Retinal pigment epithelial cell (primary cell): ENCODE data around the gene C10orf120.

Source experiments
- DNase-seq: peaks from one replicate; pipeline ENCODE4 v3.0.0-alpha.2; 2010; ENCODE audit warnings: low read depth
- H3K4me3 ChIP-seq: 2 replicates; pipeline ENCODE4 v1.5.1; 2011; ENCODE audit warnings: mild to moderate bottlenecking, low read length, control low read depth, moderate library complexity
- CTCF ChIP-seq: conservative IDR thresholded peaks from 2 replicates; pipeline ENCODE4 v1.5.1; 2011; ENCODE audit warnings: low read depth, low read length, control low read depth, inconsistent platforms

C10orf120 gene

GRCh38 chr10:122688293-122688989, 11.2 kb downstream of the C10orf120 start:
- no peak for TF ChIP-seq CTCF
- no peak overlapping the region for H3K4me3 ChIP-seq
- no peak for DNase-seq

- no peak overlapping the region for H3K4me3 ChIP-seq
- DNase-seq: no peak
- no peak for TF ChIP-seq CTCF
These were observed 17.1 kb downstream of the C10orf120 start for GRCh38 chr10:122682522-122682921.

- no peak overlapping the region for H3K4me3 ChIP-seq
- DNase-seq: no peak
- TF ChIP-seq CTCF: no peak
These were observed 21.4 kb downstream of the C10orf120 start for GRCh38 chr10:122678266-122678665.

- DNase-seq: no peak
- TF ChIP-seq CTCF: no peak
These were observed 24.4 kb downstream of the C10orf120 start for GRCh38 chr10:122675278-122675677.

GRCh38 chr10:122674781-122675180, 24.9 kb downstream of the C10orf120 start:
- DNase-seq: no peak
- no peak overlapping the region for H3K4me3 ChIP-seq
- TF ChIP-seq CTCF: no peak

More at GRCh38 chr10:122675278-122675677, 24.4 kb downstream of the C10orf120 start:
- H3K4me3 ChIP-seq: no peak overlapping the region

- TF ChIP-seq CTCF: no peak
- DNase-seq: no peak
- no peak overlapping the region for H3K4me3 ChIP-seq
These were observed 25.9 kb downstream of the C10orf120 start for GRCh38 chr10:122673731-122674130.

- no peak for TF ChIP-seq CTCF
- no peak for DNase-seq
These were observed 26.4 kb downstream of the C10orf120 start for GRCh38 chr10:122673269-122673668.

More at GRCh38 chr10:122673269-122673668, 26.4 kb downstream of the C10orf120 start:
- H3K4me3 ChIP-seq: no peak overlapping the region
